Neuronal stem cell (in vitro differentiated cells): ENCODE measurements around the gene RPP25L.

ENCODE experiments used
- DNase-seq: peaks from one replicate; pipeline ENCODE4 v3.0.0-alpha.2; 2013; ENCODE audit warnings: low spot score
- H2AFZ ChIP-seq: one replicate; pipeline ENCODE4 v1.6.1; 2013; ENCODE audit warnings: mild to moderate bottlenecking, low read length, inconsistent platforms
- H2AK5ac ChIP-seq: 2 replicates; pipeline ENCODE4 v1.6.1; 2013; ENCODE audit warnings: low read depth, mild to moderate bottlenecking, inconsistent platforms, low read length, moderate library complexity, mixed read lengths
- H2BK120ac ChIP-seq: 2 replicates; pipeline ENCODE4 v1.6.1; 2013; ENCODE audit warnings: low read depth, mild to moderate bottlenecking, inconsistent platforms, low read length, moderate library complexity, mixed read lengths
- H2BK12ac ChIP-seq: one replicate; pipeline ENCODE4 v1.6.1; 2013; ENCODE audit warnings: low read length, inconsistent platforms
- H2BK15ac ChIP-seq: 2 replicates; pipeline ENCODE4 v1.6.1; 2013; ENCODE audit warnings: mild to moderate bottlenecking, low read length, inconsistent platforms, mixed read lengths
- H2BK5ac ChIP-seq: one replicate; pipeline ENCODE4 v1.6.1; 2013; ENCODE audit warnings: inconsistent platforms, mild to moderate bottlenecking, low read length, moderate library complexity
- H3K14ac ChIP-seq: one replicate; pipeline ENCODE4 v1.6.1; 2013; ENCODE audit warnings: low read length, inconsistent platforms
- H3K18ac ChIP-seq: 2 replicates; pipeline ENCODE4 v1.6.1; 2013; ENCODE audit warnings: low read length, inconsistent platforms
- H3K23ac ChIP-seq: 2 replicates; pipeline ENCODE4 v1.6.1; 2013; ENCODE audit warnings: low read depth, mild to moderate bottlenecking, mixed read lengths, low read length, inconsistent platforms; ENCODE audit not compliant: poor library complexity
- H3K27ac ChIP-seq: replicated peaks from 3 replicates; pipeline ENCODE4 v1.5.1; 2013; ENCODE audit warnings: low read length, inconsistent platforms
- H3K27me3 ChIP-seq, 3 experiments: 2 replicates each; pipeline ENCODE4 v1.6.1; 2013; ENCODE audit warnings: low read length in 3 of 3, mild to moderate bottlenecking in 2 of 3, inconsistent platforms in 1 of 3, low read depth in 1 of 3, mixed read lengths in 1 of 3, moderate library complexity in 1 of 3; ENCODE audit not compliant: control insufficient read depth in 3 of 3, insufficient read depth in 3 of 3
- H3K36me3 ChIP-seq, 2 donors: replicated peaks in 1 of 2; 2 replicates each; pipeline ENCODE4 v1.6.1; 2013; ENCODE audit warnings: low read length in 2 of 2; ENCODE audit not compliant: control insufficient read depth in 2 of 2, insufficient read depth in 2 of 2
- H3K4ac ChIP-seq: 2 replicates; pipeline ENCODE4 v1.6.1; 2013; ENCODE audit warnings: inconsistent platforms, mild to moderate bottlenecking, low read length, moderate library complexity
- H3K4me1 ChIP-seq, 2 donors: 1 replicate in 1 of 2; 2 replicates in 1 of 2; pipeline ENCODE4 v1.6.1; 2013; ENCODE audit warnings: low read length in 2 of 2, low read depth in 1 of 2; ENCODE audit not compliant: control insufficient read depth in 2 of 2, insufficient read depth in 1 of 2
- H3K4me2 ChIP-seq: one replicate; pipeline ENCODE4 v1.6.1; 2013; ENCODE audit warnings: mild to moderate bottlenecking, low read length, inconsistent platforms; ENCODE audit not compliant: insufficient read depth, poor library complexity, severe bottlenecking
- H3K4me3 ChIP-seq, 2 donors: 2 replicates each; pipeline ENCODE4 v1.5.1; 2013; ENCODE audit warnings: low read length in 2 of 2, mild to moderate bottlenecking in 2 of 2, inconsistent platforms in 1 of 2, moderate library complexity in 1 of 2
- H3K79me1 ChIP-seq: one replicate; pipeline ENCODE4 v1.6.1; 2013; ENCODE audit warnings: low read depth, mild to moderate bottlenecking, inconsistent platforms, low read length, moderate library complexity
- H3K9ac ChIP-seq: one replicate; pipeline ENCODE4 v1.6.1; 2013; ENCODE audit warnings: mild to moderate bottlenecking, low read depth, low read length, inconsistent platforms; ENCODE audit not compliant: poor library complexity
- H3K9me3 ChIP-seq, 2 donors: replicated peaks in 1 of 2; 2 replicates each; pipeline versions ENCODE3 to v1.6.1; 2013; ENCODE audit warnings: low read length in 2 of 2, mild to moderate bottlenecking in 2 of 2, inconsistent platforms in 1 of 2, low read depth in 1 of 2, mixed read lengths in 1 of 2, moderate library complexity in 1 of 2; ENCODE audit not compliant: control insufficient read depth in 2 of 2, insufficient read depth in 1 of 2
- H4K8ac ChIP-seq: one replicate; pipeline ENCODE4 v1.6.1; 2013; ENCODE audit warnings: low read depth, mild to moderate bottlenecking, inconsistent platforms, low read length, moderate library complexity
- H4K91ac ChIP-seq: one replicate; pipeline ENCODE4 v1.6.1; 2013; ENCODE audit warnings: low read length, low read depth, mild to moderate bottlenecking, inconsistent platforms; ENCODE audit not compliant: poor library complexity
- WGBS, 2 donors: extraction: QIAGEN DNeasy Blood & Tissue Kit; methylation state at CpG; one replicate each; pipeline ENCODE4 v1.1.7; 2013; ENCODE audit warnings: missing lambda C conversion rate in 2 of 2, mixed read lengths in 1 of 2; ENCODE audit not compliant: insufficient read length in 2 of 2, insufficient replicate concordance in 1 of 2; ENCODE audit errors: extremely low coverage in 2 of 2; 5-methylcytosine and 5-hydroxymethylcytosine counted together

Gene RPP25L

GRCh38 chr9:34565856-34566255 lies 46.0 kb downstream of the RPP25L start:
- peak overlapping the region; percentile 44 for H2BK5ac ChIP-seq
- no CpG with 5 or more reads among the region's 8 CpGs for WGBS, 2 donors
- peak overlapping the region; percentile 27 for H3K4me2 ChIP-seq
- H3K23ac ChIP-seq = no peak overlapping the region
- H3K27me3 ChIP-seq = no peaks in the 10 kb centered on the region
- peaks cover 9% of the 10 kb centered on the region for H3K79me1 ChIP-seq
- no peak overlapping the region for H2AFZ ChIP-seq
- peak overlapping the region; percentile 63 for H2BK12ac ChIP-seq
- H3K18ac ChIP-seq = peak overlapping the region; percentile 88
- H3K9ac ChIP-seq = peak overlapping the region; percentile 46
- H3K27ac ChIP-seq = peak overlapping the region; percentile 86
- no peak for DNase-seq
- peak overlapping the region; percentile 27 for H2BK15ac ChIP-seq
- H3K4ac ChIP-seq = no peak overlapping the region
- peaks cover 15 to 47% of the 10 kb centered on the region in 2 donors for H3K4me1 ChIP-seq
- no peak overlapping the region for H4K91ac ChIP-seq
- no peak overlapping the region for H4K8ac ChIP-seq
- H2BK120ac ChIP-seq = no peak overlapping the region
- H3K9me3 ChIP-seq = peaks cover 5 to 25% of the 10 kb centered on the region in 2 donors
- no peak overlapping the region for H2AK5ac ChIP-seq
- H3K14ac ChIP-seq = no peak overlapping the region
- H3K4me3 ChIP-seq = no peak overlapping the region
- H3K36me3 ChIP-seq = peaks cover 31 to 94% of the 10 kb centered on the region in 2 donors

- Histone ChIP-seq H3K18ac (peak overlapping the region; percentile 78), H3K9ac (no peak overlapping the region), H3K4me1 (peaks cover 22 to 53% of the 10 kb centered on the region in 2 donors), H3K9me3 (peaks cover 5 to 25% of the 10 kb centered on the region in 2 donors), H3K4me3 (no peak overlapping the region), H3K4me2 (no peak overlapping the region), H3K27me3 (no peaks in the 10 kb centered on the region), H3K14ac (no peak overlapping the region), H4K91ac (no peak overlapping the region), H2BK15ac (peak overlapping the region; percentile 5), H3K27ac (peak overlapping the region; percentile 74), H2BK12ac (peak overlapping the region; percentile 30), H4K8ac (no peak overlapping the region), H3K4ac (no peak overlapping the region), H3K79me1 (peaks cover 9% of the 10 kb centered on the region), H3K36me3 (peaks cover 31 to 97% of the 10 kb centered on the region in 2 donors), H2AFZ (no peak overlapping the region), H2AK5ac (peak overlapping the region; percentile 28), H3K23ac (peak overlapping the region; percentile 12), H2BK5ac (no peak overlapping the region), H2BK120ac (no peak overlapping the region)
- WGBS, 2 donors = no CpG with 5 or more reads among the region's 16 CpGs
- DNase-seq = no peak
These were observed 47.3 kb downstream of the RPP25L start for GRCh38 chr9:34564617-34565016.

DNA sequence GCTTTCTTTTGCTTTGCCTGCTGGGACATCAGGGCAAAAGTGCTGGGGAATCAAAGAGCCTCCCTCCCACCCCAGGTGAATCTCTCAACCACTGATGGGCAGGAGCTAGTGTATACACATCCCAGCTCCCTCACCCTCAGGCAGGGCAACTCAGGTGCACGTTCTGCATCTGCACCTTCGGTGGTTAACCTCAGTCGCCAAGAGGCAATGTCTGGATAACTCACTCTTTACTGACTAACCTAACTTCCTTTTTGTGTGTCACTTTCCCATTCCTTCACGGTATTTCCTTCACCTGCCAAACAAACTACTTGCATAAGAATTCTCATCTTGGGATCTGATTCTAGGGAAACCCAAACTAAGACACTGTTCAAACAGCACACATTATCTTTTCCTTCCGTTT lies 48.6 kb downstream of the RPP25L start:
- Histone ChIP-seq H3K9me3 (peaks cover 3 to 25% of the 10 kb centered on the region in 2 donors), H3K4me2 (no peak overlapping the region), H3K4me1 (peaks cover 28 to 51% of the 10 kb centered on the region in 2 donors), H3K27me3 (no peaks in the 10 kb centered on the region), H3K4ac (no peak overlapping the region), H3K36me3 (peaks cover 32 to 97% of the 10 kb centered on the region in 2 donors), H4K8ac (no peak overlapping the region), H3K18ac (no peak overlapping the region), H3K79me1 (peaks cover 5% of the 10 kb centered on the region), H2BK12ac (no peak overlapping the region), H3K4me3 (no peak overlapping the region), H4K91ac (no peak overlapping the region), H3K23ac (no peak overlapping the region), H2BK120ac (no peak overlapping the region), H3K9ac (no peak overlapping the region), H3K14ac (no peak overlapping the region), H3K27ac (no peak overlapping the region), H2AK5ac (no peak overlapping the region), H2AFZ (no peak overlapping the region), H2BK15ac (no peak overlapping the region), H2BK5ac (no peak overlapping the region)
- whole genome bisulfite sequencing, 2 donors = no CpG with 5 or more reads among the region's 5 CpGs
- no peak for DNase-seq

- Histone ChIP-seq H3K79me1 (peaks cover 5% of the 10 kb centered on the region), H3K14ac (no peak overlapping the region), H3K27ac (no peak overlapping the region), H2BK12ac (no peak overlapping the region), H3K4me1 (peaks cover 26 to 48% of the 10 kb centered on the region in 2 donors), H3K4me2 (no peak overlapping the region), H3K4me3 (no peak overlapping the region), H3K4ac (no peak overlapping the region), H2AK5ac (no peak overlapping the region), H2BK15ac (no peak overlapping the region), H4K8ac (no peak overlapping the region), H3K27me3 (no peaks in the 10 kb centered on the region), H3K9me3 (peaks cover 3 to 25% of the 10 kb centered on the region in 2 donors), H3K18ac (peak overlapping the region; percentile 11), H3K36me3 (peaks cover 31 to 97% of the 10 kb centered on the region in 2 donors), H2AFZ (no peak overlapping the region), H3K9ac (no peak overlapping the region), H3K23ac (no peak overlapping the region), H2BK120ac (no peak overlapping the region), H2BK5ac (no peak overlapping the region), H4K91ac (no peak overlapping the region)
- DNase-seq = no peak
- no CpG with 5 or more reads among the region's 7 CpGs for WGBS, 2 donors
These were observed 49.7 kb downstream of the RPP25L start for GRCh38 chr9:34562135-34562745.
